Cardiac muscle cell (in vitro differentiated cells and primary cell): ENCODE results near the gene CCNK. TPM values are rescaled to one million over a fixed set of nuclear protein-coding genes. Genes with fewer than 3 reads are reported as not detected.
A peak's percentile ranks its signal among the peaks of the same experiment; 100 is the strongest.

Experiments
- DNase-seq, 2 donors: peaks; one replicate each; pipeline versions ENCODE4 v3.0.0 to v3.0.0-alpha.2; 2010 to 2017; ENCODE audit warnings: low read depth in 1 of 2, low spot score in 1 of 2
- H3K27ac ChIP-seq: fragments of 200-600 bp; sonication (generic); 2 replicates; pipeline ENCODE4 v1.5.1; 2016
- H3K27me3 ChIP-seq: fragments of 200-600 bp; sonication (generic); 2 replicates; pipeline ENCODE4 v1.6.0; 2016; ENCODE audit warnings: control low read depth
- H3K36me3 ChIP-seq: fragments of 200-600 bp; sonication (generic); 2 replicates; pipeline ENCODE4 v1.5.1; 2016; ENCODE audit warnings: control low read depth
- H3K4me1 ChIP-seq: fragments of 200-600 bp; sonication (generic); 2 replicates; pipeline ENCODE4 v1.8.1; 2017; ENCODE audit warnings: low read depth, mild to moderate bottlenecking, mixed run types
- H3K4me3 ChIP-seq: fragments of 200-600 bp; sonication (generic); 2 replicates; pipeline ENCODE4 v1.5.1; 2016; ENCODE audit warnings: mild to moderate bottlenecking
- H3K9me3 ChIP-seq: fragments of 200-600 bp; sonication (generic); 2 replicates; pipeline ENCODE4 v1.5.1; 2017; ENCODE audit warnings: low read depth, mild to moderate bottlenecking, control low read depth
- polyA plus RNA-seq: library from polyadenylated mRNA; unstranded; fragments of >200 nt; fragmentation: Nextera tagmentation; extraction: Ambion mirVana; gene quantifications from 2 replicates; pipeline ENCODE4 v1.2.1, GENCODE V29; 2016
- total RNA-seq: library from RNA; depleted of rRNA; stranded (reverse); fragments of >200 nt; gene quantifications from 2 replicates; pipeline ENCODE4 v1.2.3, GENCODE V29; 2016
- TF ChIP-seq, protein P1 (sequence below): IDR thresholded peaks from 2 replicates; pipeline ENCODE4 v1.5.1; 2012; ENCODE audit warnings: low read depth, mild to moderate bottlenecking, low read length

CCNK gene
- total and polyA plus RNA-seq, 2 experiments from 2014 or later = 13.3 to 17.3 TPM

- H3K36me3 ChIP-seq = no peaks in the 10 kb centered on the region
- DNase-seq = no peak
- H3K27me3 ChIP-seq = no peaks in the 10 kb centered on the region
- no peak overlapping the region for H3K27ac ChIP-seq
- H3K4me1 ChIP-seq = peaks cover 43% of the 10 kb centered on the region
- TF ChIP-seq, protein P1, sequence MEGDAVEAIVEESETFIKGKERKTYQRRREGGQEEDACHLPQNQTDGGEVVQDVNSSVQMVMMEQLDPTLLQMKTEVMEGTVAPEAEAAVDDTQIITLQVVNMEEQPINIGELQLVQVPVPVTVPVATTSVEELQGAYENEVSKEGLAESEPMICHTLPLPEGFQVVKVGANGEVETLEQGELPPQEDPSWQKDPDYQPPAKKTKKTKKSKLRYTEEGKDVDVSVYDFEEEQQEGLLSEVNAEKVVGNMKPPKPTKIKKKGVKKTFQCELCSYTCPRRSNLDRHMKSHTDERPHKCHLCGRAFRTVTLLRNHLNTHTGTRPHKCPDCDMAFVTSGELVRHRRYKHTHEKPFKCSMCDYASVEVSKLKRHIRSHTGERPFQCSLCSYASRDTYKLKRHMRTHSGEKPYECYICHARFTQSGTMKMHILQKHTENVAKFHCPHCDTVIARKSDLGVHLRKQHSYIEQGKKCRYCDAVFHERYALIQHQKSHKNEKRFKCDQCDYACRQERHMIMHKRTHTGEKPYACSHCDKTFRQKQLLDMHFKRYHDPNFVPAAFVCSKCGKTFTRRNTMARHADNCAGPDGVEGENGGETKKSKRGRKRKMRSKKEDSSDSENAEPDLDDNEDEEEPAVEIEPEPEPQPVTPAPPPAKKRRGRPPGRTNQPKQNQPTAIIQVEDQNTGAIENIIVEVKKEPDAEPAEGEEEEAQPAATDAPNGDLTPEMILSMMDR = no peak
- no peaks in the 10 kb centered on the region for H3K9me3 ChIP-seq
- H3K4me3 ChIP-seq = no peak overlapping the region
Observed at GRCh38 chr14:99543370-99543769, 62.2 kb downstream of the CCNK start.

- Histone ChIP-seq H3K4me3 (no peak overlapping the region), H3K36me3 (no peaks in the 10 kb centered on the region), H3K27me3 (no peaks in the 10 kb centered on the region), H3K9me3 (no peaks in the 10 kb centered on the region), H3K27ac (no peak overlapping the region), H3K4me1 (peaks cover 41% of the 10 kb centered on the region)
- TF ChIP-seq, protein P1 = no peak
- DNase-seq = no peak
Observed at GRCh38 chr14:99543985-99544384, 62.8 kb downstream of the CCNK start.

GRCh38 chr14:99544991-99545390 lies 63.8 kb downstream of the CCNK start:
- Histone ChIP-seq H3K9me3 (no peaks in the 10 kb centered on the region), H3K4me3 (no peak overlapping the region), H3K27me3 (no peaks in the 10 kb centered on the region), H3K36me3 (no peaks in the 10 kb centered on the region), H3K4me1 (peaks cover 44% of the 10 kb centered on the region), H3K27ac (peak overlapping the region; percentile 36)
- no peak for DNase-seq
- TF ChIP-seq, protein P1 = no peak

GRCh38 chr14:99545586-99545985 lies 64.4 kb downstream of the CCNK start:
- Histone ChIP-seq H3K27ac (peak overlapping the region; percentile 36), H3K36me3 (no peaks in the 10 kb centered on the region), H3K9me3 (no peaks in the 10 kb centered on the region), H3K4me3 (no peak overlapping the region), H3K4me1 (peaks cover 39% of the 10 kb centered on the region), H3K27me3 (no peaks in the 10 kb centered on the region)
- TF ChIP-seq, protein P1 = no peak
- DNase-seq = no peak

DNA sequence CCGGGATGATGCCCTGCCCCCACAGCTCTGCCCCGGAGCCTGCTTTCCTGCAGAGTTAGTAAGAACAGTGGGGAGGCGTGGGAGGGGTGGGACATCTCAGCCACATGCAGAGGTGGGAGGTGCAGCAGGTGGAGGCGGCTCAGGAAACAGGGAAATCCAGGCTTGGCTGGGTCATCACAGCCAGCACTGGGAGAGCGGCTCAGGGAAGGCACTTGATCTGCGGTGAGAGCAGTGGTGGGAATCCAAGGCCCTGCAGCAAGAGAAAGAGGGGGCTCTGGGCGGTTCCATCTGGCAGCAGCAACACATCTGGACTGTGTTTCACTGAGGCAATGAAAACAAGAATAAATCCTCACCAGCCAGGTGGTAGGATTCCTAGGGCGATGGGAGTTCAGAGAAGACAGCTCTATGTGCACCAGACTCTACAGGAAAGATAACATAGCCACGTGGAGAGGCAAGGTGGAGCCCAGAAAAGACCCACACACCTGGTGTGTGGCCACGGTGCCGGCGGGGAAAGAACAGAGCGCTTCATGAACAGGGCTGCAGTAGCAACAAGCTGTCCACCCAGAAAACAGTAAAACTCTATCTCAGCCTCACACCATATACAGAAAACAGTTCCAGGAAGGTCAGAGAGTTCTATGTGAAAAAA lies 65.1 kb downstream of the CCNK start:
- H3K4me3 ChIP-seq = no peak overlapping the region
- H3K4me1 ChIP-seq = peaks cover 39% of the 10 kb centered on the region
- no peaks in the 10 kb centered on the region for H3K36me3 ChIP-seq
- TF ChIP-seq, protein P1 = no peak
- no peaks in the 10 kb centered on the region for H3K27me3 ChIP-seq
- DNase-seq = no peak
- no peak overlapping the region for H3K27ac ChIP-seq
- H3K9me3 ChIP-seq = no peaks in the 10 kb centered on the region
